Measurements from ENCODE around the gene MRPS18B. TPM values are rescaled to one million over a fixed set of nuclear protein-coding genes. Genes with fewer than 3 reads are reported as not detected.

The MRPS18B gene
- total and polyA plus RNA-seq, 4 donors = 24.9 to 81.5 (median 53.6) TPM

DNA sequence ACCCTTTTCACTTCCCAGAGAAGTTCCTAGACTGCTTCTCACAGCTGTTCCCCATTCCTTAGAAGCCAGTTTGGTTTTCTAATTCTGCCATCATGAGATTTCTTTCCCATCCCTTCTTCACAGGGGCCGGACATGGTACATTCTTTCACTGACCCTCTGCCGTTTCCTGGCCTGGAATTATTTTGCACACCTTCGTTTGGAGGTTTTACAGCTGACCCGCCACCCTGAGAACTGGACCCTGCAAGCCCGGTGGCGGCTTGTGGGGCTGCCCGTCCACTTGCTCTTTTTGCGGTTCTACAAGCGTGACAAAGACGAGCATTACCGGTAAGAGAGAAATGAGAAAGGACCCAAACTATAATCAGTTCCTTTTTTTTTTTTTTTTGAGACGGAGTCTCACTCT, 33.5 kb downstream of the MRPS18B start:
- TF ChIP-seq, protein P1, sequence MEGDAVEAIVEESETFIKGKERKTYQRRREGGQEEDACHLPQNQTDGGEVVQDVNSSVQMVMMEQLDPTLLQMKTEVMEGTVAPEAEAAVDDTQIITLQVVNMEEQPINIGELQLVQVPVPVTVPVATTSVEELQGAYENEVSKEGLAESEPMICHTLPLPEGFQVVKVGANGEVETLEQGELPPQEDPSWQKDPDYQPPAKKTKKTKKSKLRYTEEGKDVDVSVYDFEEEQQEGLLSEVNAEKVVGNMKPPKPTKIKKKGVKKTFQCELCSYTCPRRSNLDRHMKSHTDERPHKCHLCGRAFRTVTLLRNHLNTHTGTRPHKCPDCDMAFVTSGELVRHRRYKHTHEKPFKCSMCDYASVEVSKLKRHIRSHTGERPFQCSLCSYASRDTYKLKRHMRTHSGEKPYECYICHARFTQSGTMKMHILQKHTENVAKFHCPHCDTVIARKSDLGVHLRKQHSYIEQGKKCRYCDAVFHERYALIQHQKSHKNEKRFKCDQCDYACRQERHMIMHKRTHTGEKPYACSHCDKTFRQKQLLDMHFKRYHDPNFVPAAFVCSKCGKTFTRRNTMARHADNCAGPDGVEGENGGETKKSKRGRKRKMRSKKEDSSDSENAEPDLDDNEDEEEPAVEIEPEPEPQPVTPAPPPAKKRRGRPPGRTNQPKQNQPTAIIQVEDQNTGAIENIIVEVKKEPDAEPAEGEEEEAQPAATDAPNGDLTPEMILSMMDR (IDR thresholded peaks at IDR 0.05; ENCODE audit: control extremely low read depth, extremely low read depth) = no peak
- Histone ChIP-seq H3K4me3 (no peak overlapping the region), H3K9me3 (ENCODE audit: control insufficient read depth in 4 of 4, insufficient read depth in 3 of 4, low read length in 3 of 4) (no peaks in the 10 kb centered on the region), H3K27me3 (ENCODE audit: control insufficient read depth in 3 of 3, insufficient read depth in 3 of 3, low read length in 2 of 3) (no peaks in the 10 kb centered on the region), H3K4me1 (ENCODE audit: control insufficient read depth in 5 of 5, insufficient read depth in 5 of 5, low read length in 5 of 5) (peaks cover 0 to 10% (median 0%) of the 10 kb centered on the region in 5 donors), H3K36me3 (ENCODE audit: control insufficient read depth in 4 of 4, insufficient read depth in 4 of 4, low read length in 4 of 4) (peaks cover 19 to 45% (median 29%) of the 10 kb centered on the region in 4 donors), H3K27ac (ENCODE audit: low read depth in 1 of 2, low read length in 1 of 2) (no peak overlapping the region), H3K9ac (ENCODE audit: insufficient read depth in 1 of 2, low read length in 2 of 2) (no peak overlapping the region)
- DNase-seq = no peak
- WGBS, 2 donors = 91% methylated on average over 12 of the region's 12 CpGs
- no peak for ATAC-seq (ENCODE audit: insufficient read depth, low FRiP score)

GRCh38 chr6:30654798-30655742, 37.4 kb downstream of the MRPS18B start:
- no peaks in the 10 kb centered on the region for H3K4me1 ChIP-seq (ENCODE audit: control insufficient read depth in 5 of 5, insufficient read depth in 5 of 5, low read length in 5 of 5)
- H3K9me3 ChIP-seq (ENCODE audit: control insufficient read depth in 4 of 4, insufficient read depth in 3 of 4, low read length in 3 of 4) = no peaks in the 10 kb centered on the region
- DNase-seq (no peak), ATAC-seq (ENCODE audit: insufficient read depth, low FRiP score) (no peak)
- H3K27me3 ChIP-seq (ENCODE audit: control insufficient read depth in 3 of 3, insufficient read depth in 3 of 3, low read length in 2 of 3) = no peaks in the 10 kb centered on the region
- no peak overlapping the region for H3K9ac ChIP-seq (ENCODE audit: insufficient read depth in 1 of 2, low read length in 2 of 2)
- H3K27ac ChIP-seq (ENCODE audit: low read depth in 1 of 2, low read length in 1 of 2) = no peak overlapping the region
- H3K4me3 ChIP-seq = no peak overlapping the region
- TF ChIP-seq, protein P1 (IDR thresholded peaks at IDR 0.05; ENCODE audit: control extremely low read depth, extremely low read depth) = no peak
- peaks cover 35 to 70% (median 44%) of the 10 kb centered on the region in 4 donors for H3K36me3 ChIP-seq (ENCODE audit: control insufficient read depth in 4 of 4, insufficient read depth in 4 of 4, low read length in 4 of 4)
- WGBS, 2 donors = 92 to 95% methylated on average over 19 of the region's 19 CpGs

GRCh38 chr6:30655743-30656094, 38.1 kb downstream of the MRPS18B start:
- 94 to 97% methylated on average over 3 of the region's 3 CpGs for WGBS, 2 donors
- no peak overlapping the region for H3K4me3 ChIP-seq
- H3K9ac ChIP-seq (ENCODE audit: insufficient read depth in 1 of 2, low read length in 2 of 2) = no peak overlapping the region
- no peaks in the 10 kb centered on the region for H3K4me1 ChIP-seq (ENCODE audit: control insufficient read depth in 5 of 5, insufficient read depth in 5 of 5, low read length in 5 of 5)
- no peak overlapping the region for H3K27ac ChIP-seq (ENCODE audit: low read depth in 1 of 2, low read length in 1 of 2)
- DNase-seq = no peak
- peaks cover 37 to 74% (median 46%) of the 10 kb centered on the region in 4 donors for H3K36me3 ChIP-seq (ENCODE audit: control insufficient read depth in 4 of 4, insufficient read depth in 4 of 4, low read length in 4 of 4)
- no peak for ATAC-seq (ENCODE audit: insufficient read depth, low FRiP score)
- no peaks in the 10 kb centered on the region for H3K9me3 ChIP-seq (ENCODE audit: control insufficient read depth in 4 of 4, insufficient read depth in 3 of 4, low read length in 3 of 4)
- TF ChIP-seq, protein P1 (IDR thresholded peaks at IDR 0.05; ENCODE audit: control extremely low read depth, extremely low read depth) = no peak
- no peaks in the 10 kb centered on the region for H3K27me3 ChIP-seq (ENCODE audit: control insufficient read depth in 3 of 3, insufficient read depth in 3 of 3, low read length in 2 of 3)

Measured in lung (tissue), 12 donors.